Uterus (tissue), 4 donors: ENCODE measurements around the gene ATM. TPM values are rescaled to one million over a fixed set of nuclear protein-coding genes. Genes with fewer than 3 reads are reported as not detected.

ENCODE experiments used
- DNase-seq, 2 donors: peaks; one replicate each; pipeline ENCODE4 v3.0.0-alpha.2; 2019 to 2020
- H3K27ac ChIP-seq, 2 donors: fragments of 200-600 bp; sonication (generic); 1 replicate in 1 of 2; 2 replicates in 1 of 2; pipeline ENCODE4 v1.5.1; 2016 to 2018
- H3K27me3 ChIP-seq, 2 donors: fragments of 200-600 bp; sonication (generic); one replicate each; pipeline ENCODE4 v1.5.1; 2018 to 2019; ENCODE audit warnings: control low read depth in 1 of 2
- H3K36me3 ChIP-seq, 2 donors: fragments of 200-600 bp; sonication (generic); one replicate each; pipeline ENCODE4 v1.5.1; 2019; ENCODE audit warnings: control low read depth in 1 of 2
- H3K4me1 ChIP-seq, 2 donors: fragments of 200-600 bp; sonication (generic); one replicate each; pipeline ENCODE4 v1.5.1; 2018 to 2019; ENCODE audit warnings: control low read depth in 1 of 2
- H3K4me3 ChIP-seq, 2 donors: fragments of 200-600 bp; sonication (generic); 1 replicate in 1 of 2; 2 replicates in 1 of 2; pipeline ENCODE4 v1.5.1; 2018 to 2019; ENCODE audit warnings: mild to moderate bottlenecking in 1 of 2
- H3K9me3 ChIP-seq, 2 donors: fragments of 200-600 bp; sonication (generic); one replicate each; pipeline ENCODE4 v1.5.1; 2019; ENCODE audit warnings: control low read depth in 1 of 2
- CTCF ChIP-seq, 4 experiments: fragments of 200-600 bp in 2 of 4; fragments of 450-650 bp in 2 of 4; sonication (generic) in 2 of 4; IDR thresholded peaks; one replicate each; pipeline ENCODE4 v1.5.1; 2016 to 2019; ENCODE audit warnings: antibody characterized with exemption in 4 of 4, mild to moderate bottlenecking in 2 of 4, moderate library complexity in 1 of 4
- POLR2A ChIP-seq, 2 donors: fragments of 450-650 bp; IDR thresholded peaks; one replicate each; pipeline ENCODE4 v1.6.1; 2016; ENCODE audit warnings: antibody characterized with exemption in 2 of 2, mild to moderate bottlenecking in 1 of 2, moderate library complexity in 1 of 2
- intact Hi-C: fragments of 100-400 bp; cut with DNase I; formaldehyde crosslinking; loops from one replicate; pipeline ENCODE4 v1.15.1; 2023; ENCODE audit warnings: low total_unique reads
- total RNA-seq, 4 donors: library from RNA; depleted of rRNA in 3 of 4; stranded (reverse); fragments of >200 nt in 3 of 4; gene quantifications; one replicate each; pipeline versions ENCODE4 v1.1.0 to v1.2.4, GENCODE V29; 2014 to 2023
- donor health status: DM: yes; HTN: yes; CAD: no.

Gene ATM
- total RNA-seq, 4 donors from 2014 or later: 51.2 to 196 (median 132) TPM

- H3K4me1 ChIP-seq: peaks cover 0 to 7% of the 10 kb centered on the region in 2 donors
- peak overlapping the region; percentile 93 to 96 for H3K27ac ChIP-seq
- H3K27me3 ChIP-seq: no peaks in the 10 kb centered on the region
- no peak for TF ChIP-seq CTCF (IDR thresholded peaks at IDR 0.05)
- TF ChIP-seq POLR2A (IDR thresholded peaks at IDR 0.05): no peak
- no peaks in the 10 kb centered on the region for H3K9me3 ChIP-seq
- H3K4me3 ChIP-seq: peak overlapping the region; percentile 83 to 85
- no peak for DNase-seq
- no peaks in the 10 kb centered on the region for H3K36me3 ChIP-seq
- intact Hi-C loops: no loop called here
Observed at GRCh38 chr11:108221371-108221770, 1.5 kb upstream of the ATM start.

- no peak for DNase-seq
- Histone ChIP-seq H3K27me3 (no peaks in the 10 kb centered on the region), H3K4me1 (peaks cover 0 to 7% of the 10 kb centered on the region in 2 donors), H3K36me3 (no peaks in the 10 kb centered on the region), H3K27ac (peak overlapping the region; percentile 93 to 96), H3K9me3 (no peaks in the 10 kb centered on the region), H3K4me3 (peak overlapping the region; percentile 83 to 85)
- intact Hi-C loops: no loop called here
- TF ChIP-seq POLR2A (IDR thresholded peaks at IDR 0.05) (no peak), CTCF (IDR thresholded peaks at IDR 0.05) (no peak)
Observed at GRCh38 chr11:108221911-108222573, 825 bp upstream of the ATM start.

GRCh38 chr11:108223348-108224149 is 682 bp downstream of the ATM start:
- peak in 1 of 2 donors; percentile 23 for DNase-seq
- no peaks in the 10 kb centered on the region for H3K9me3 ChIP-seq
- no peaks in the 10 kb centered on the region for H3K27me3 ChIP-seq
- H3K27ac ChIP-seq: peak overlapping the region; percentile 84 to 87
- H3K4me1 ChIP-seq: peaks cover 0 to 7% of the 10 kb centered on the region in 2 donors
- TF ChIP-seq POLR2A (IDR thresholded peaks at IDR 0.05) (no peak), CTCF (IDR thresholded peaks at IDR 0.05) (no peak)
- H3K4me3 ChIP-seq: peak overlapping the region; percentile 50 to 78
- H3K36me3 ChIP-seq: no peaks in the 10 kb centered on the region
- intact Hi-C loops: no loop called here

- no peak for DNase-seq
- Histone ChIP-seq H3K27ac (peak overlapping the region; percentile 84 to 87), H3K27me3 (no peaks in the 10 kb centered on the region), H3K4me1 (peaks cover 0 to 7% of the 10 kb centered on the region in 2 donors), H3K36me3 (no peaks in the 10 kb centered on the region), H3K9me3 (no peaks in the 10 kb centered on the region), H3K4me3 (peak overlapping the region in 1 of 2 donors; percentile 78)
- intact Hi-C loops: no loop called here
- TF ChIP-seq CTCF (IDR thresholded peaks at IDR 0.05) (no peak), POLR2A (IDR thresholded peaks at IDR 0.05) (no peak)
Observed at GRCh38 chr11:108224366-108224765, 1.5 kb downstream of the ATM start.
